Measurements from ENCODE around the gene DNAJA4.
"Not testable (repeated sequence)": the region's sequence is repeated elsewhere in the genome, so short reads cannot be mapped to it uniquely, and the experiment has no call there.

Gene DNAJA4

DNA sequence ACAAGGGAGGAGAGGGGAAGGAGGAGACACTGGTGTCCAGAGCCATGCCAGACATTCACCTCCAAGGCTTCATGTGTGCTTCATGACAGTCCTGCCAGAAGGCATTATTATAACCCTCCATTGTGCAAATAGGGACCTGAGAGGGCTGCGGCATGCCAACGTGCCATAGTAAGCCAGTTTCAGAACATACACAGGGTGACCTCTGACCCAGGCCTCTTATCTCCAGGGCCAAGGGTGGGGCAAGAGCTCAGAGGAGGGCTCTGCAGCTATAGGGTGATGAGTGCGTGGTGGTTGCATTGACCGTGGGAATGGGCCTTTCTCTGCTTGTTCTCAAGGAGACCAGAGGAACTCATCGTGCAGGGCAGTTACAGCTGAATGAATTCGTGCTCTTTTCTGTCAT lies 20.3 kb upstream of the DNAJA4 start:
- DNase-seq (ENCODE audit: low read depth): peak; percentile 43

DNA sequence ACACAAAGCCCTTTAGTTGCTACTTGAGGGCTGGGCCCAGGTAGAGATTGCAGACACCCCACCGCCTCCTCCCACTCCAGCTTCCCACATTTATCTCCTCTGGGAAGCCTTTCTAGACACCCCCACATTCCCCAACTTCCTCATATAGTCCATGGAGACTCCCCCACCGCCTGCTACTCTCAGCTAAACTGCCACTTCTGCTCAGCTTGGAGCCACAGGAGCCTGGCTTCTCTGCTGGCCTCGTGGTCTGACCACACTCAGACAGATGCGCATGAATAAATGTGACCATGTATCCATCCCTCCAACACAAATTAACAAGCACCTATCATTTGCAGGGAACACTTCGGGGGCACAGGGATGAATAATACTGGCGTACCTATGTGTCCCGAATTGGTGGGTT lies 19.5 kb upstream of the DNAJA4 start:
- no peak for DNase-seq (ENCODE audit: low read depth)

DNA sequence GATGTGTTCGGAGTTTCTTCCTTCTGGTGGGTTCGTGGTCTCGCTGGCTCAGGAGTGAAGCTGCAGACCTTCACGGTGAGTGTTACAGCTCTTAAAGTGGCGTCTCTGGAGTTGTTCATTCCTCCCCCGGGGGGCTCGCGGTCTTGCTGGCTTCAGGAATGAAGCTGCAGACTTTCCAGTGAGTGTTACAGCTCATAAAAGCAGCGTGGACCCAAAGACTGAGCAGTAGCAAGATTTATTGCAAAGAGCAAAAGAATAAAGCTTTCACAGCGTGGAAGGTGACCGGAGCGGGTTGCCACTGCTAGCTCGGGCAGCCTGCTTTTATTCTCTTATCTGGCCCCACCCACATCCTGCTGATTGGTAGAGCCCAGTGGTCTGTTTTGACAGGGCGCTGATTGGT lies 19.0 kb upstream of the DNAJA4 start:
- not testable (repeated sequence) for DNase-seq (ENCODE audit: low read depth)

DNA sequence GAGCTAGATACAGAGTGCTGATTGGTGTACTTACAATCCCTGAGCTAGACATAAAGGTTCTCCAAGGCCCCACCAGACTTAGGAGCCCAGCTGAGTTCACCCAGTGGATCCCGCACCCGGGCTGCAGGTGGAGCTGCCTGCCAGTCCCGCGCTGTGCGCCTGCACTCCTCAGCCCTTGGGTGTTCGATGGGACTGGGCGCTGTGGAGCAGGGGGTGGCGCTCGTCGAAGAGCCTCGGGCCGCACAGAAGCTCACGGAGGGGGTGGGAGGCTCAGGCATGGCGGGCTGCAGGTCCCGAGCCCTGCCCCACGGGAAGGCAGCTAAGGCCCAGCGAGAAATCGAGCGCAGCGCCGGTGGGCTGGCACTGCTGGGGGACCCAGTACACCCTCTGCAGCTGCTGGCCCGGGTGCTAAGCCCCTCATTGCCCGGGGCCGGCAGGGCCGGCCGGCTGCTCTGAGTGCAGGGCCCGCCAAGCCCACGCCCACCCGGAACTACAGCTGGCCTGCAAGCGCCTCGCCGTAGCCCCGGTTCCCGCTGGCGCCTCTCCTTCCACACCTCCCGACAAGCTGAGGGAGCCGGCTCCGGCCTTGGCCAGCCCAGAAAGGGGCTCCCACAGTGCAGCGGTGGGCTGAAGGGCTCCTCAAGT lies 18.3 kb upstream of the DNAJA4 start:
- not testable (repeated sequence) for DNase-seq (ENCODE audit: low read depth)

DNA sequence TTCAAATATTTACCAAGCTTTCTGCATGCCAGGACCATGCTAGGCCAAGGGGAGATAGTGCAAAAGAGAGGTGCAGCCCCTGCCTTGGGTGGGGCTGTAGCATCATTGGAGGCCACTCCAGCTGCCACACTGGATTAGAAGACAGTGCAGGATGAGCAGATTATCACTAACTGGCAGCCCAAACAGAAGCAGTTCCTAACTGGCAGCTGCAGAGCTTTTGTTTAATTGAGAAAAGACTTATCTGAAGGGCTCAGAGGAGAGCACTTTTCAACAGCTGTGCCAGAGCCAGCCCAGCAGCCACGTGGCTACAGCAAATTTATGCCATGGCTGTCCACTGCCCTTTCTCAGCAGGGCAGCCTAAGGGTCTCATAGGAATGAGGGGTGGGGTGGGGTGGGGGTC lies 16.5 kb upstream of the DNAJA4 start:
- no peak for DNase-seq (ENCODE audit: low read depth)

DNA sequence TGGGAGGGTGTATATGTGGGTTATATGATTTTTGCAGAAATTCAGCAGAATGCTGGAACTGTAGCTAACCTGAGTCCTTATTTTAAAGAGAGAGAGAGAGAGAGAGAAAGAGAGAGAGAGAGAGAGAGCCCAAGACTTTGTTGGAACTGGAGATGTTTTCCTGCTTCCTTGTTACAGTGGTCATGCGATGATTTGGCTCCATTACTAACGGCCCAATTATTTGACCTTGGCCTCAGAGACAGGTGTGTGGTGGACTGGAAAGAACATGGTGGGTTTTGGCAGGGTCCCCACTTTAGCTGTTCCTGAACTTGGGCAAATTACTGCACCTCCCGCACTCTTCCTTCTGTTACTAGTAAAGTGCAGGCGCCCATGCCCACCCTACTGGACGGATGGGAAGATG lies 15.2 kb upstream of the DNAJA4 start:
- DNase-seq (ENCODE audit: low read depth): no peak

DNA sequence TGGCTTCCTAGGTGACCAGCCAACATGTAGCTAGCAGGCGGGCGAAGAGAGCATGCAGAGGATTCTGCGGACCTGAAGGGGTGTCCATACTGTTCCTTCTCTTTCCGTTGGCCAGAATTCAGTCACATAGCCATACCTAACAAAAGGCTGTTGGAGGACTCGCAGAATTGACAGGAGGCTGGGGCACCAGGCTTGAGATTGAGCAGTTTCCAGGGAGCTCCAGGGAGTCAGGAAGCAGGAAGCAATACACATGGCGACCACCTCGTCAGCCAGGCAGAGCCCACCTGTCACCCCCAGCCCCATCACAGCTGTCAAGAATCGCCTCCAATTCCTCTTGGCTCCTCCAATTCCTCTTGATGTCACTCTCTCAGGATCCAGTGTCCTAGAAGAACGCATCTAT lies 13.2 kb upstream of the DNAJA4 start:
- DNase-seq (ENCODE audit: low read depth): no peak

DNA sequence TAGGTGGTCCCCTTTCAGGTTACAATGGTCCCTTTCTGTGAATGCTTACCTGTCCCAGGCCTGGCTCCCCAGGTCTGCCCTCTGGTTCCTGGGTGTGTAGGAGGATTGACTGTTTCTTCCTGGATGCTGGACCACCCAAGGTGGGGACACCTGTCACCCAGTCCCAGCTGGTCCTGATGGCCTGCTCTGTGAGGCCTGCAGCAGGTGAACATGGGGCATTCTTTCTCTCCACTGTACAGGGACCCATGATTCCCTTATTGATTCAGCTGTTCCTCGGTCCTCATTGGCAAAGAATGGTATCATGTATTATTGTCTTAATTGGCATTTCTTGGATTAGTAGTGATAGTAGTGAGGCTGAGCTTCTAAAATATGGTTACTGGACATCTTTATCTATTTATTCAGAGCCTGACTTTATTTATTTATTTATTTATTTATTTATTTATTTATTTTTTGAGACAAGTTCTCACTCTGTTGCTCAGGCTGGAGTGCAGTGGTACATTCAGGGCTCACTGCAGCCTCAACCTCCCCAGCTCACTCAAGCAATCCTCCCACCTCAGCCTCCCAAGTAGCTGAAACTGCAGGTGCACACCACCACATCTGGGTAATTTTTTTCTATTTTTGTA lies 8.8 kb upstream of the DNAJA4 start:
- no peak for DNase-seq (ENCODE audit: low read depth)

DNA sequence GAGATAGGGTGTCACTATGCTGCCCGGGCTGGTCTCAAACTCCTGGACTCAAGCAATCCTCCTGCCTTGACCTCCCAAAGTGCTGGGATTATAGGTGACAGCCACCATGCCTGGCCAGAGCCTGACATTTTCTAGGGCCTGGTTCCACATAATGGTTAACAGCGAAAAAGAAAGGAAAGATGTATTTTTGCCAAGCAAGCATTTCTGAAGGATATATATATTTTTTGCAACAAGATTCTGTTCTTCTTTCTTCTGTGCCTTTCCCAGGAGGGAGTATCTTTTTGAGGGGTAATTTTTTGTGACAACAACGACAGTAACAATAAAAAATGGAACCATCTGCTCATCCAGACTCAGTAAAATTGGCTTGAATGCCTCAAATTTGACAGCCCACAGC lies 8.3 kb upstream of the DNAJA4 start:
- no peak for DNase-seq (ENCODE audit: low read depth)

DNA sequence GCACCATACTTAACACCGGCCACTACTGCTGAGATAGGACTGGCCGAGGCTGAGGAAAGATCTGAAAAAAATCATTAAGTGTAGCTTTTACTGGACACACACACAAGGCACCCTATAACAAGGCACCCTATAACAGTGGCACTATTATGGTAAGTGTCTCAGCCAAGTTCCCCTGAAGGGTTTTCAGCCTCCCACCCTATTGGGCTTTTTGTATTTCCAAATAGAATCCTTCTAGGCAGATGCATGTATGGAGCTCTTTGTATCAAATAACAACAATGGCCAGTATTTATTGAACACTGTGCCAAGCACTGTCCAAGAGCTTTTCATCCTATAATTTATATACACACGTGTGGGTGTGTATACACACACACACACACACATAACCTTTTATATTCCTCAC lies 6.7 kb upstream of the DNAJA4 start:
- no peak for DNase-seq (ENCODE audit: low read depth)

DNA sequence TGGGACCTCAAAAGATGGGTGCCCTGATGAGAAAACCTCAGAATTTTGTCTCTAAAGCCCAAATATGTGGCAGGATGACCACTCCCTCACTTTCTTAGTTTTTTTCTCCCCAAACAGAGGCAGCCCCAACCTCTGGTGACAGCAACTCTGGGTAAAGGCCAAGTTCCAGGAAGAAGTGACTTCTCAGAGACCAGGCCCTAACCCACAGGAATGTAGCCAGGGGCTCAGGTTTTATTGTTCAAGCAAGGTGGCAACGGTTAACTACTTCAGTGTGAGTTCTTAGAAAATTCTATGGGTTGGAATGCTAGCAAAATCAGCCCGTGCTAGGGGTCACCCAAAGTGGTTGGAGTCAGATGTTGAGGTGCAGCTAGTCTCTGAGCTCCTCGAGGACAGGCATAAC lies 5.1 kb upstream of the DNAJA4 start:
- DNase-seq (ENCODE audit: low read depth): no peak

DNA sequence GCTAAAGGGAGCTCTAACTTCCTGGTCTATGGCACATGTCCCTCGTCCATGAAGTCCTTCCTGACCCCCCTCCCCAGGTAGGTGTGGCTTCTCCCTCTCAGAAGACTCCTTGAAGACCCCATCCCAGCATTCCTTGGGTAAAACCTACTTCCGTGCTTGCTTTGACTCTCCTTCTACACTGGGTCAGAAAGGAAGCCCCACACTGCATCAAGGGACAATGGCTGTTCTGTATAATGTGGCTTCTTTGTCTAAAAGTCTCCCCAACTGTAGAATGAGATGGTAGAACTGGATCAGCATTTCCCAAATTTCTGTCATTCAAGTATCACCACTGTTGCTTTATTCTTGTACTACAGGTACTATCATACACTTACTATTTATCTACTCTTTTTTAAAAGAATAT lies 3.9 kb upstream of the DNAJA4 start:
- no peak for DNase-seq (ENCODE audit: low read depth)

DNA sequence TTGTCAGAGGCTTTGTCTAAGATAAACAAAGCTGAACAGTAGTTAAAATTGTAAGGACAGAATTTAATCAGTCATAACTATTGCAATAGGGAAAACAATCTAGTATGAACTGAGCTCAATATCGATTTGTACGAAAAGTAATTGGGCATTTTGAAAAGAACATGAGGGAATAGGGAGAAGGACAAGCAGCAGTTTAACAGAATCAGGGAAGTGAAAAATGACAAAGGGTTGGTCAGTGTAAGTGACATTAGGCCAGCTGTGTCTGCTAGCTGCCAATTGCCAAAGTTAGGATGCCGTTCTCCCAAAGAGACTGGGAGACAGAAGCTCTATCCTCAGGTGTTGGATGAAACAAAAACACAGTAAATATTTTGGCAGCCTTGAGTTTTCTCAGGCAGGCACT lies 3.3 kb upstream of the DNAJA4 start:
- DNase-seq (ENCODE audit: low read depth): no peak

DNA sequence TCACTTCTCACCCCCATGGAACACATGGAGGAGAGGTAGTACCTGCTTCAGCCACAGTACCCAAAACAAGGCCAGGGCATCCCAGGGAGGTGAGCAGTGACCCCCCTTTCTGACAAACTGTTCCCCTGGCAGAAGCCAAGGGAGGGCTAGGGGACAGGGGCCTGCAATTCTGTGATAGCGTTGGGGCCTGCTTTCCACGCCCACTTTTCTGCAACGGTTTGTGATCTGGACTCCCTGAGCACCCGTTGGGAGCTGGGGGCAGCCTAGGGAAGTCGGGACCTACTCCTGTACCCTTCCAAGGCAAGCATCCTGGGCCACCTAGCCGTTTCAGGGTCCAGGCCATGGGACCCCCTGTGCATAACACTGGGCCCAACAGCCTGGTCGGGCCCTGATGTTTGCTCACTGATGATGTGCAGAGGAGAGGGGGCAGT lies 996 bp upstream of the DNAJA4 start:
- no peak for DNase-seq (ENCODE audit: low read depth)

DNA sequence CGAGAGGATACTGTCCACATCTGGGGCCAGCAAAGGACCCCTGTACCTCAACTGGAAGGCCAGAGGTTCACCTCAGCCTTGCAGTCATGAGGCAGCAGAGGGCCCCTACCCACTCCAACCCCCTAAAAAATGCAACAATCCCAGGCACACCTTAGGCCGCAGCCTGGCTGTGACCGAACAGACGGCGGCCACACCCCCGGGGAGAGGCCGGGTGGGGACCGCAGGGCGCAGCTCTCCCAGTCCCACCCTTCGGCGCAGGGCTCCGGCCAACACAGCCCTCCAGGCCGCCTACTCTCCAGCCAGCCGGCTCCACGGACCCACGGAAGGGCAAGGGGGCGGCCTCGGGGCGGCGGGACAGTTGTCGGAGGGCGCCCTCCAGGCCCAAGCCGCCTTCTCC lies 457 bp upstream of the DNAJA4 start:
- no peak for DNase-seq (ENCODE audit: low read depth)

DNA sequence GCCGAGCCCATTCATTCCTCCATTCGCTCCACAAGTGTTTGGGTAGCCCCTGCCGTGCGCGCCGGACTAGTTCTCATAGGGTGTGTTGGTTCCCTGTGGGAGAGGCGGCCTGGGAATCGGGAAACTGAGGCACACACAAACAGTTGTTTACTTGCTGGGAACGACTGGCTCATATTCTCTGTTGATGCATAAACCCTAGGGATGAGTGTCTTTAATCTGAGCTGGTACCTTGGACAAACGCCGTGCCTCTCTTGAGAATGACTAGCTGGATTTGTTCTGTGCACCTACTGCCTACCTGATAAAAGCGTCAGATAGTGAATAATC lies 737 bp downstream of the DNAJA4 start:
- DNase-seq (ENCODE audit: low read depth): no peak

DNA sequence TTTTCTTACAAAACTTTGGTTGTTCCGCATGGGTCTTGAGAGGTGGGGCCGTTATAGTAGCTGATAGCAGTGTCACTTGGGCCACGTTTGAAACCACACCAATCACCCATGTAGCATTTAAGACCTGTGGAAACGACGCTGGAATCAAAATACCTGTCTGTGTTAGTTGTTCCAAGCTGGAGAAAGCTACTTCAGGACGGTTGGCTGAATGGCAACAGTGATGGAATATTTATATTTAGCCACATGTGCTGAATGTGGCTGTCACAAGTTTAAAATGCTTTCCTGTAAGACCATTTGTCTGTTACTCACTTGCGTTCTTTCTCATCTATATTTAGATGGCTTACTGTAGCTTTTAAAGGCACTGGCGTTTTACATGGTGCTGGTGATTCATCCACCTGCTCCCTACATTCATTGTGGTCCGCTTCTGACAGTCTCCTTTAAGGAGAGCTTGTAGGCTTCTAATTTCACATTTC lies 1.4 kb downstream of the DNAJA4 start:
- peak; percentile 87 for DNase-seq (ENCODE audit: low read depth)

DNA sequence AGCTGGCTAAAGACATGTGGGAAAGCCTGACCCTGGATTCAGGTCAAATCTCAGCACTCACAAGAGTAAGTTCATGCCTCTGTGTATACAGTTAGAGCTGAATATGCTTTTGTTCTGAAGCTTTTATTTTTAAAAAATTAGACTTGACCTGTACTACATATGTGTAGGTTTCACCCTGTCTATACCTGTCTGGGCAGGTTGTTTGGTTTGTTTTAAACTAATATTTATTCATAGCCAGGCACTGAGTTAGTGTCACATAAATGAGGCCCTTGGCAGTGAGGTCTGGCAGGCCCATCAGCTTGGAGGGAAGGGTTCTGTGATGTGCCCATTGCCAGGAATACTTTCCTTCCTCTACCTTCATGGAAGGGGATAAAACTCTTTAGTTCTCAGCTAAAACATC lies 1.9 kb downstream of the DNAJA4 start:
- no peak for DNase-seq (ENCODE audit: low read depth)

DNA sequence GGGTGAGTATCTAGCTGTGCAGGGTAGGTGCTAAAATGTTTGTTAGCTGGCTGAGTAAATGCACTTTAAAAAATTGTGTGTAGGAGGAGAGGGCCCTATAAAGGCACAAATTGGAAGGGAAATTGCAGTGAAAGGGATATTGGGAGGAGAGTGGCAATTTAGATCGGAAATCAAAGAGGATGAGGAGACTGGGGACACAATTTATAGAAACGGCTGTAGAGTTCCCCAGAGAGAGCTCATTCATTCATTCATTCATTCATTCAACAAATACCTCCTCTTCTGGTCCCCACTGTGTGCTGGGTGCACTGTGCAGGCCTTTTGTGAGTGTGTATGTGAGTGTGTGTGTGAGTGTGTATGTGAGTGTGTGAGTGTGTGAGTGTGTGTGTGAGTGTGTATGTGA lies 2.4 kb downstream of the DNAJA4 start:
- DNase-seq (ENCODE audit: low read depth): no peak

DNA sequence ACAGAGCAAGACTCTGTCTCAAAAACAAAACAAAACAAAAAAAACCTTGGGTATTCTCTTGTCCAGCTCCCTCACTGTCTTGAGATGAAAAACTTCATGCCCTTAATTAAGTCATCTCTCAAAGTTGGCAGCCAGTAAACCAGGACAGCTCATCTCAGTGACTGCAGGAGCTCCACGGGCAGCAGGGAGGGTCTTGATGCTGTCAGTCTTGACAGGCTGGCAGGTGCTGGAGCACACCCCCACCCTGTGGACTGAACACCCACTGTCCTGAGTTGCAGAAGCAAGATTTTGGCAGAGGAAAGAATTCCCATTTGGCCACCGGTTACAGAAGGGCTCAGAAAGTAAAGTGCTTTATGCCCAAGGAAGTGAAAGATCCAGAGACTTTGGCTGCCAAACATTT lies 8.0 kb downstream of the DNAJA4 start:
- DNase-seq (ENCODE audit: low read depth): no peak

DNA sequence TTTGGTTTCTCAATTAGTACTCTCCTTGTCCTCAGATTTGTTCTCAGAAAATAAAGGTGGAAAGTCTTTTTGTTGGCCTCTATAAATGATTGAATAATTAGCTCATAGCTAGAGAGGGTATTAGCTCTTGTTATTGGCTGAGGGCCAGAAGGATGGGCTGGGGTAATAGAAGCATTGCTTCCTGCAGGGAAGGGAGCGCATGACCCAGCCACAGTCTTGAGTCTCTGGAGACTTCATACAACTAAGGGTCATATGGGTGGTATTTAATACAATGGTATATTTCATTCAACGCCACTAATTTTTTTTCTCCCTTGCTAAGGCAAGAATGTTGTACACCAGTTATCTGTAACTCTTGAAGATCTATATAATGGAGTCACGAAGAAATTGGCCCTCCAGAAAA lies 8.4 kb downstream of the DNAJA4 start:
- no peak for DNase-seq (ENCODE audit: low read depth)

DNA sequence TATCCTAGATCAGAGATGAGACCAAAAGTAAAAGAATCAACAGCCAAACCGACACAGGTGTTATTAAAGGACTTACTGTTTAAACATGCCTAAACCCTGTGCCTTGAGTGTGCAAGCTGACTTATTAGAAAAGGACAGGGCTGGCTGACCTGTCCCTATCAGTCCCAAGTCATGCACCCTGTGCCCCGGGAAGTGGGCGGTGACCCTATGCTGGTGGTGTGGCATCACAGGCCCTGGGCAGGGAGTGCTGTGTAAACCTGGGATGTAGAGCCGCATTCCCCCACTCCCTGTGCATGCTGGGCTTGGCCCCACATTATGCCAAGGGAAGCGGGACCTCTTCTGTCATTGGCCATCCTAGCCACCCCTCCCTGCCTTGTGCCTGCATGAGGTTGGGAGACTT lies 10.6 kb downstream of the DNAJA4 start:
- no peak for DNase-seq (ENCODE audit: low read depth)

DNA sequence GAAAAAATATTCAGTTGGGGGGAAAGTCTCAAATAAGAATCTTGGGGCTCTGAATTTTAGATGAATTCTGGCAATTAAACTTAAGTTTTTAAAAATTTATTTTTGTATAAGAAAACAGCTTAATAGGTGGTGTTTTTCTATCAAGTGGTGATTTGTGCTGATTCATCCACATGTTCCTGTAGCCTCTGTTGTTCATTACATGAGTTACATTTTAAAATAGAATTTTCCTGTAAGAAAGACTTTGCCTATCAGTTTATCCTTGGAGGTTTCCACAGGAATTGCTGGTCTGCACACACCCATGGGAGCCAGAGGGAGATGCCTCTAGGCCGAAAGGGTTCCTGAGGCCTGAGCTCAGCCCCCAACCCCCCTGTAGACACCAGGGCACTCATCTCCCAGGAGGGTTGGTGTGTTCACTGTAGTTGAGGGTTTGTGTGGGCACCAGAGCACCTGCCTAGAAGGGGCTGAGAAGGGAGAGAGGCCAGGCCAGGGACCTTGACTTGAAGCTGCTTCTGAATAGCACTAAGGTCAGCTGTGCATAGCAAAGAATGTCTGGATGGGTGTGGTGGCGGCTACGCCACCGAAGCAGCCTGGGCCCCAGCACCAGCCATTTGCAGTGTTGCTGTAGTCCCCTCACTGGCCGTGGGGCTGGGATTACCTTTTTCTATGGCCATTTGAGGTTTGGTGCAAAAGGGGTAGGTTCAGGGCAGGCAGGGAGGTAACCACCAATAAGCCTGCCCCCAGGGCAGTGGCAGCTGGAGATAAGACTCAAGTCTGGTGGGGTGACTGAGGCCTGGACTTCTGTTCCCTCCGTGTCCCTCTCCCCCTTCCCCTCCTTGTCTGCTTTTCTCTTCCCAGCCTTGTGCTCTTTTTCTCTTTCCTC lies 11.9 kb downstream of the DNAJA4 start:
- DNase-seq (ENCODE audit: low read depth): no peak
